OCI-LY7 (cell line): ENCODE results near the gene USH2A. TPM values are rescaled to one million over a fixed set of nuclear protein-coding genes. Genes with fewer than 3 reads are reported as not detected.

ENCODE experiments used
- BruUV-seq: library from RNA; stranded (reverse); fragments of 400-500 nt; replicated peaks from 2 replicates; lab custom pipeline; 2021; lab: Mats Ljungman, UMichigan
- CTCF ChIA-PET: fragments of 300-600 bp; sonication (Branson Sonifier 250); formaldehyde crosslinking; loops from one replicate; lab custom pipeline; 2022; ENCODE audit warnings: antibody characterized with exemption; ENCODE audit not compliant: unreplicated experiment; lab: Charles Lee
- POLR2A ChIA-PET: fragments of 300-600 bp; sonication (Branson Sonifier 250); formaldehyde crosslinking; loops from one replicate; lab custom pipeline; 2022; ENCODE audit warnings: antibody characterized with exemption; lab: Charles Lee
- DNase-seq: peaks from one replicate; pipeline ENCODE4 v3.0.0-alpha.2; 2015; ENCODE audit warnings: low spot score
- H2AFZ ChIP-seq: fragments of 200-600 bp; sonication (generic), shearing (Covaris generic); 2 replicates; pipeline ENCODE4 v1.6.1; 2014; ENCODE audit warnings: mild to moderate bottlenecking, antibody characterized with exemption, low read length, moderate library complexity
- H3K27ac ChIP-seq: fragments of 200-600 bp; sonication (generic); 2 replicates; pipeline ENCODE4 v1.5.1; 2014; ENCODE audit warnings: mixed run types, low read depth, mild to moderate bottlenecking, moderate library complexity, low read length, inconsistent platforms; ENCODE audit not compliant: poor library complexity, severe bottlenecking
- H3K36me3 ChIP-seq: fragments of 200-600 bp; sonication (generic); 2 replicates; pipeline ENCODE4 v1.6.1; 2014; ENCODE audit warnings: mild to moderate bottlenecking, antibody characterized with exemption, low read length, moderate library complexity, mixed read lengths; ENCODE audit not compliant: insufficient read depth
- H3K4me1 ChIP-seq: fragments of 200-600 bp; sonication (generic); 2 replicates; pipeline ENCODE4 v1.5.1; 2014; ENCODE audit warnings: mild to moderate bottlenecking, low read length; ENCODE audit not compliant: insufficient read depth, poor library complexity, severe bottlenecking
- H3K4me2 ChIP-seq: fragments of 200-600 bp; sonication (generic); 2 replicates; pipeline ENCODE4 v1.6.1; 2014; ENCODE audit warnings: mild to moderate bottlenecking, low read length
- H3K4me3 ChIP-seq: fragments of 200-600 bp; sonication (generic); 2 replicates; pipeline ENCODE4 v1.5.1; 2014; ENCODE audit warnings: mild to moderate bottlenecking, low read depth, low read length; ENCODE audit not compliant: poor library complexity, severe bottlenecking
- H3K79me2 ChIP-seq: fragments of 200-600 bp; sonication (generic); 2 replicates; pipeline ENCODE4 v1.6.1; 2016; ENCODE audit warnings: low read depth, mild to moderate bottlenecking, low read length, moderate library complexity, mixed read lengths; ENCODE audit not compliant: insufficient read depth
- H3K9me2 ChIP-seq: fragments of 200-600 bp; sonication (generic); 2 replicates; pipeline ENCODE4 v1.6.1; 2016; ENCODE audit warnings: mild to moderate bottlenecking, low read length, mixed read lengths; ENCODE audit not compliant: insufficient read depth
- H3K9me3 ChIP-seq: fragments of 200-600 bp; sonication (generic); 2 replicates; pipeline ENCODE4 v1.6.1; 2014; ENCODE audit warnings: mild to moderate bottlenecking, mixed run types, low read length, mixed read lengths
- H4K20me1 ChIP-seq: fragments of 200-600 bp; sonication (generic); 2 replicates; pipeline ENCODE4 v1.6.1; 2014; ENCODE audit warnings: mild to moderate bottlenecking, antibody characterized with exemption, low read length, moderate library complexity, mixed read lengths; ENCODE audit not compliant: insufficient read depth
- CTCF ChIP-seq: fragments of 200-600 bp; sonication (generic); conservative IDR thresholded peaks from 2 replicates; pipeline ENCODE4 v1.5.1; 2014; ENCODE audit warnings: mild to moderate bottlenecking, antibody characterized with exemption, low read length, moderate library complexity, mixed read lengths
- EZH2phosphoT487 ChIP-seq: fragments of 200-600 bp; sonication (generic); IDR thresholded peaks from 2 replicates; pipeline ENCODE4 v1.6.1; 2018; ENCODE audit warnings: low read depth, borderline replicate concordance, mild to moderate bottlenecking, mixed run types, antibody characterized with exemption, low read length, moderate library complexity, mixed read lengths
- intact Hi-C: fragments of 100-400 bp; cut with micrococcal nuclease; formaldehyde crosslinking; loops from one replicate; pipeline ENCODE4 v1.10.0; 2022; ENCODE audit not compliant: unreplicated experiment
- total RNA-seq, 2 experiments: library from RNA; depleted of rRNA in 1 of 2; stranded (reverse); fragments of >200 nt in 1 of 2; shearing (Covaris generic) in 1 of 2; gene quantifications; 2 replicates each; pipeline ENCODE4 v1.2.3, GENCODE V29; 2014 to 2022

USH2A gene
- total RNA-seq, 2 experiments from 2014 or later = not detected

GRCh38 chr1:215606036-215606435 lies 817.2 kb downstream of the USH2A start:
- no TSS peak for BruUV-seq
- intact Hi-C loops = no loop called here
- no peak overlapping the region for H2AFZ ChIP-seq

GRCh38 chr1:215605011-215605621 lies 818.1 kb downstream of the USH2A start:
- POLR2A ChIA-PET = interaction anchor here (0.8 kb wide), 1 partner anchor 19 kb away, joined by 4 read pairs; no protein-coding TSS in a partner anchor
- CTCF ChIA-PET = no interaction called here
- no peaks in the 10 kb centered on the region for H3K9me3 ChIP-seq
- no peaks in the 10 kb centered on the region for H3K4me1 ChIP-seq
- no peaks in the 10 kb centered on the region for H3K9me2 ChIP-seq
- H3K27ac ChIP-seq = no peak overlapping the region
- DNase-seq = no peak
- no peak overlapping the region for H3K4me3 ChIP-seq
- intact Hi-C loops = no loop called here
- no peak overlapping the region for H2AFZ ChIP-seq
- no peak overlapping the region for H3K4me2 ChIP-seq
- TF ChIP-seq CTCF = no peak
- no peak for TF ChIP-seq EZH2phosphoT487
- no peaks in the 10 kb centered on the region for H3K79me2 ChIP-seq
- no peaks in the 10 kb centered on the region for H3K36me3 ChIP-seq
- H4K20me1 ChIP-seq = no peaks in the 10 kb centered on the region
- BruUV-seq = no TSS peak

More at GRCh38 chr1:215606036-215606435, 817.2 kb downstream of the USH2A start:
- H3K9me3 ChIP-seq = no peaks in the 10 kb centered on the region
- H3K4me3 ChIP-seq = no peak overlapping the region
- no peaks in the 10 kb centered on the region for H4K20me1 ChIP-seq
- DNase-seq = no peak
- TF ChIP-seq CTCF (no peak), EZH2phosphoT487 (no peak)
- no peak overlapping the region for H3K27ac ChIP-seq
- H3K9me2 ChIP-seq = no peaks in the 10 kb centered on the region
- ChIA-PET CTCF (no interaction called here), POLR2A (no interaction called here)
- H3K4me1 ChIP-seq = no peaks in the 10 kb centered on the region
- no peaks in the 10 kb centered on the region for H3K79me2 ChIP-seq
- H3K36me3 ChIP-seq = no peaks in the 10 kb centered on the region
- no peak overlapping the region for H3K4me2 ChIP-seq

GRCh38 chr1:215603319-215603718 lies 819.9 kb downstream of the USH2A start:
- intact Hi-C loops = no loop called here
- no peak for TF ChIP-seq EZH2phosphoT487
- no peaks in the 10 kb centered on the region for H3K9me2 ChIP-seq
- no peaks in the 10 kb centered on the region for H4K20me1 ChIP-seq
- no peaks in the 10 kb centered on the region for H3K4me1 ChIP-seq
- H3K9me3 ChIP-seq = no peaks in the 10 kb centered on the region
- H2AFZ ChIP-seq = no peak overlapping the region
- ChIA-PET CTCF (no interaction called here), POLR2A (no interaction called here)
- no peak overlapping the region for H3K4me2 ChIP-seq
- H3K4me3 ChIP-seq = no peak overlapping the region
- no peak overlapping the region for H3K27ac ChIP-seq
- DNase-seq = no peak
- H3K79me2 ChIP-seq = no peaks in the 10 kb centered on the region
- H3K36me3 ChIP-seq = no peaks in the 10 kb centered on the region
- no TSS peak for BruUV-seq
